Sigmoid colon (tissue), 4 donors: ENCODE measurements around the gene PHF5A.

Experiments
- EP300 ChIP-seq, 4 donors: sonication (generic); formaldehyde crosslinking; IDR thresholded peaks; one replicate each; pipeline ENCODE4 v1.6.1; 2017; ENCODE audit warnings: antibody characterized with exemption in 4 of 4
- POLR2A ChIP-seq, 2 donors: fragments of 450-650 bp; IDR thresholded peaks; one replicate each; pipeline ENCODE4 v1.6.1; 2016; ENCODE audit warnings: antibody characterized with exemption in 2 of 2, mild to moderate bottlenecking in 2 of 2, moderate library complexity in 2 of 2
- POLR2AphosphoS5 ChIP-seq, 4 donors: sonication (generic); formaldehyde crosslinking; IDR thresholded peaks; one replicate each; pipeline ENCODE4 v1.6.1; 2017; ENCODE audit warnings: antibody characterized with exemption in 4 of 4
- TF ChIP-seq, protein P1 (sequence below), 4 experiments: fragments of 450-650 bp in 3 of 4; fragments of 200-600 bp in 1 of 4; IDR thresholded peaks; one replicate each; pipeline ENCODE4 v1.5.1; 2016 to 2019; ENCODE audit warnings: antibody characterized with exemption in 4 of 4, mild to moderate bottlenecking in 3 of 4, moderate library complexity in 2 of 4

DNA sequence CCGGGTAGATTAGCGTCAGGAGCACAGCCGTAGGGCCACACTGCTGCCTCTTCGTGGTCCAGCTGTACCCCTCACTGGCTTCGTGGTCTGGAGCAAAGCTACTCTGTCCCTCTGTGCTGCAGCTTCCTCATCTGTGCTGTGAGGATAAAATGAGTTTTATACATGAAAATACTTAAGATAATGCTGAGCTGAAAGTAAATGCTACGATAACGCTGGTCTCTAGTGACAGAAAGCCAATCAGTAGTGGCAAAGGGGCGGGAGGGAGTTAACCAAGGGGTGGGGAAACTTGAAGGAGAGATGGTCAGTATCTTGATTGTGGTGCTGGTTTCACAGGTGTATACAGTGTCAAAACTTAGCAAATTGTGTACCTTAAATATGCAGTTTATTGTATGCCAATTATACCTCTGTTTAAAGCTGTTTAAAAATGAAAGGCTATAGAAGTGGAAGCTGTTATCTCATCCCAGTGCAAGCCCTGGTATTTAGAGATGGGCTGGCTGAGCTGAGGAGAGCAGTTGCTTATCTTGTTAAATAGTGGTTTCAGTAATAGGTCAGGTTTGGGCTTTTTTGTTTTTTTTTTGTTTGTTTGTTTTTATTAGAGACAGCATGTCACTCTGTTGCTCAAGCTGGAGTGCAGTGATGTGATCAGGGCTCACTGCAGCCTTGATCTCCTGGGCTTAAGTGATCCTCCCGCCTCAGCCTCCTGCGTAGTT, 37.2 kb upstream of the PHF5A start:
- TF ChIP-seq EP300 (IDR thresholded peaks at IDR 0.05) (no peak), POLR2A (IDR thresholded peaks at IDR 0.05) (no peak), POLR2AphosphoS5 (IDR thresholded peaks at IDR 0.05) (no peak)
- TF ChIP-seq, protein P1, sequence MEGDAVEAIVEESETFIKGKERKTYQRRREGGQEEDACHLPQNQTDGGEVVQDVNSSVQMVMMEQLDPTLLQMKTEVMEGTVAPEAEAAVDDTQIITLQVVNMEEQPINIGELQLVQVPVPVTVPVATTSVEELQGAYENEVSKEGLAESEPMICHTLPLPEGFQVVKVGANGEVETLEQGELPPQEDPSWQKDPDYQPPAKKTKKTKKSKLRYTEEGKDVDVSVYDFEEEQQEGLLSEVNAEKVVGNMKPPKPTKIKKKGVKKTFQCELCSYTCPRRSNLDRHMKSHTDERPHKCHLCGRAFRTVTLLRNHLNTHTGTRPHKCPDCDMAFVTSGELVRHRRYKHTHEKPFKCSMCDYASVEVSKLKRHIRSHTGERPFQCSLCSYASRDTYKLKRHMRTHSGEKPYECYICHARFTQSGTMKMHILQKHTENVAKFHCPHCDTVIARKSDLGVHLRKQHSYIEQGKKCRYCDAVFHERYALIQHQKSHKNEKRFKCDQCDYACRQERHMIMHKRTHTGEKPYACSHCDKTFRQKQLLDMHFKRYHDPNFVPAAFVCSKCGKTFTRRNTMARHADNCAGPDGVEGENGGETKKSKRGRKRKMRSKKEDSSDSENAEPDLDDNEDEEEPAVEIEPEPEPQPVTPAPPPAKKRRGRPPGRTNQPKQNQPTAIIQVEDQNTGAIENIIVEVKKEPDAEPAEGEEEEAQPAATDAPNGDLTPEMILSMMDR (IDR thresholded peaks at IDR 0.05) = no peak
